Amniotic stem cell (primary cell): ENCODE data around the gene CCT8.
"Not testable (repeated sequence)": the region's sequence is repeated elsewhere in the genome, so short reads cannot be mapped to it uniquely, and the experiment has no call there.

ENCODE experiments used
- DNase-seq: peaks from one replicate; lab custom pipeline; 2025; lab: John Stamatoyannopoulos, UW

Gene CCT8

DNA sequence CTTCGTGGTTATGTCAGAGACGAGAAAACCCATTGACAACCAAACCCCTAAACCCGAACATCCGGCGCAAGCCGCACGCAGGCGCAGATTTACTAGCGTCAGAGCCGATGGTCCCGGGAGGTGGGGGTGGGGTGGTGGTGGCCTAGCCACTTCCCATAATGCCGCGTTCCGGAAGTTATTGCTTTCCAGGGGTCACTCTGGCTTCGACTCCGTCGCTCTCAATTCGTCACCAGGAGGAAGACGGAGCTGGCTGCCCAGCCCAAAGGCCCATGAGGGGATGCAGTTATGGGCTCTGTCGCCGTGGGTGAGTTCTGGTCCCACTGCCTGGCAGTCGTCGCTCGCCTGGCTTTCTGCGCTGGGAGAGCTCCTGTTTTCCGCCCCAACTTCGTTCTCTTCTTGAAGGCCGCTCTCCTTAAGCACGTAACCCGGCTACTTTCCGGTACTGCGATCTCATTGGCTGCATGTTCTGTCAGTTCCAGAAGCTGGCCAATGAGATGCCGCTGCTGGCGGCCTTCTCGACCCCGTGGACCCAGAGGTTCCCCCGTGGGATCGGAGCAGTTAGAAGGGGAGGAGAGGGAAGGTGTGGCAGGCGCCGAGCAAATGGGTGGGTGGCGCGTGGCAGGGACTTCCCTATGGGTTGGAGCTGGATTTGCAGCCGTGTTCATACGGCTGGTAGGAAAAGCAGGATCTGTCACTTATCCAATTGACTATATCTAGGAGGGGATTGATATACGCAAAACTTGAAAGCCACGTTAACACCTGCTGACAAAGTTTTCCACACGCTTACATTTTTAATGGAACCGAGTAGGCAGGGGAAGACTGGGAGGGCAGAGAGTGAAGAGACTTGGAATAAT is 48.7 kb downstream of the CCT8 start, which contains the start of gene USP16:
TSS of gene USP16 (plus strand) at position 195 of the 854 bp plus-strand sequence. CDS start 3,246 bp downstream, outside the sequence.
- DNase-seq = peak; percentile 90

GRCh38 chr21:29022166-29022565 is 51.3 kb downstream of the CCT8 start:
- no peak for DNase-seq

- DNase-seq = no peak
Observed at GRCh38 chr21:29018540-29018939, 54.9 kb downstream of the CCT8 start.

DNA sequence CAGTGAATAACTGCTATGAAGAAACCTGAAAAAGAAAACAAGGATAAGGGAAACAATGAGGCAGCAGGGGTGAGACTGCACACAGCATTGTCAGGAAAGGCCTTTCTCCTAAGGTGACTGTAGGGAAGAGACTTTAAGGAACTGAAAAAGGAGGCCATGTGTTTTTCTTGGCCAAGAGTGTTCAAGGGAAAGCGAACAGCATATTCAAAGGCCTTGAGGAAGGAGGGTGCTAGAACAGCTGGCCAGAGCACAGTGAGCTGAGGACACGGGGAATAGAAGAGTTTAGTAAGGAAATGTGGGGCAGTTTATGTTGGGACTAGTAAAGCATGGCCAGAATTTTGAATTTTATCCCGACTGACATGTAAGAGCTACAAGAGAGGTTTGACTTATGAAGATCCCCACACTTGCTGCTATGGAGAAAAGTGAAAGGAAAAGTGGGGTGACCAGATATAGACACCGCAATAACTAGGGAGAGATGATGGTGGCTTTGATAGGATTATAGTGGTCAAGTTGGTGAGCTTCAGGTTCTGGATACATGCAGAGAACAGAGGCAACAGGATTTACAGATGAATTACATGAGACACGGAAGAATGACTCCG is 55.7 kb downstream of the CCT8 start:
- no peak for DNase-seq

- DNase-seq = not testable (repeated sequence)
Observed at GRCh38 chr21:29011236-29011635, 62.2 kb downstream of the CCT8 start.

DNA sequence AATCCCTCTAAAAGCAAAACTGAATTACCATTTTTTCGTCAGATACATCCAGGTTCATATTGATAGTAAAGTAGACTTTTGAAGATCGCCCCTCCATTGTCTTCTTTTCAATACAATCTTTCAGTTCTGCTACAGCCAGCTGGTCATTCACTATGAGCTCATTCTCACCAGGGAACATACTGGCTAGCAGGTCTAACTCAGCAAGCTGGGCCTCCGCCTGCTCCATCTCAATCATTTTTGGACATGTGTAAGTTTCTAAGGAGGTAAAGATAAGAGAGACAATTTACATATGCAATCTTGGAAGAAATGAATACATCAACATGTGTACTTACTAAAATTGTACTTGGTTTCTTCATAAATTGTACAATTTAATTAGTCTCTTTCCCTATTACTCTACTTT is 65.1 kb downstream of the CCT8 start:
- DNase-seq = no peak

DNA sequence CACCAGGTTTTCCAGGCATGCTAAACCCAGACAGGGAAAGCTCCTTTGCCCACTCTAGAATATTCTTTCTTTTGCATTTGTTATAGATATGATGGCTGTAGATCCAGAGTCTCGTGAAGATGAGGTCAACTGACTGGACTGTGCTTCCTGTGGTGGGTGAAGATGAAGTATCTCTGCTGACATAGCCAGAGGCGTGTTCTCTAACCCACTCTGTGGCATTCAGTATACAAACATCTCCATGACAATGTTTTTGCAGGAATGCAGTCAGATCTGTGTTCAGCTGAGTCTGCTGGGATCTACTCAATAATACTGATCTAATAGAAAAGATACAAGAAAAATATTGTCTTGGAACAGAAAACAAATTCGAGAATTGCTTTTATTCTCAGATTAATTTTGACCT is 65.6 kb downstream of the CCT8 start:
- no peak for DNase-seq

- no peak for DNase-seq
Observed at GRCh38 chr21:29007135-29007534, 66.3 kb downstream of the CCT8 start.
